Mucosa of descending colon (tissue), 3 donors: ENCODE results near the gene GFRA1. TPM values are rescaled to one million over a fixed set of nuclear protein-coding genes. Genes with fewer than 3 reads are reported as not detected.

ENCODE experiments used
- ATAC-seq: fragments of 200-7000 bp; cut with Tn5 transposase; one replicate; pipeline ENCODE4 v1.9.1; 2020; ENCODE audit warnings: mild to moderate bottlenecking, moderate library complexity
- DNase-seq, 3 donors: peaks; one replicate each; pipeline ENCODE4 v3.0.0-alpha.2; 2020
- H3K36me3 ChIP-seq: fragments of 200-600 bp; one replicate; pipeline ENCODE4 v1.8.0; 2021; ENCODE audit warnings: low read depth, mild to moderate bottlenecking
- H3K4me1 ChIP-seq: fragments of 200-600 bp; one replicate; pipeline ENCODE4 v1.8.0; 2021; ENCODE audit warnings: low read depth, mild to moderate bottlenecking
- H3K4me3 ChIP-seq: fragments of 200-600 bp; one replicate; pipeline ENCODE4 v1.8.0; 2021; ENCODE audit warnings: mild to moderate bottlenecking
- H3K9me3 ChIP-seq: fragments of 200-600 bp; one replicate; pipeline ENCODE4 v1.8.0; 2021; ENCODE audit warnings: mild to moderate bottlenecking
- intact Hi-C, 2 donors: fragments of 100-400 bp; cut with DNase I in 1 of 2; cut with micrococcal nuclease in 1 of 2; formaldehyde crosslinking; loops; one replicate each; pipeline versions ENCODE4 v1.11.0 to v1.11.1; 2022; cut with DNase I, micrococcal nuclease
- total RNA-seq, 3 donors: library from RNA; stranded (reverse); fragmentation: NEBNext Ultra II Directional in 2 of 3; extraction: Animal tissue kit (Norgen Biotek cat#: 25700) in 2 of 3; gene quantifications; one replicate each; pipeline versions ENCODE4 v1.2.1 to v1.2.4, GENCODE V29; 2021 to 2023
- TF ChIP-seq, protein P1 (sequence below): fragments of 200-600 bp; IDR thresholded peaks from one replicate; pipeline ENCODE4 v1.8.0; 2022; ENCODE audit warnings: antibody characterized with exemption, mild to moderate bottlenecking
- donor health status: DM: no; HTN: no; CAD: no; lungs with moderate emphysema.
- donor health status: DM: no; HTN: no; CAD: no.
- donor health status: DM: no; HTN: yes; CAD: no.

The GFRA1 gene
- total RNA-seq, 3 donors from 2014 or later: 2.2 to 32.2 (median 4.1) TPM

DNA sequence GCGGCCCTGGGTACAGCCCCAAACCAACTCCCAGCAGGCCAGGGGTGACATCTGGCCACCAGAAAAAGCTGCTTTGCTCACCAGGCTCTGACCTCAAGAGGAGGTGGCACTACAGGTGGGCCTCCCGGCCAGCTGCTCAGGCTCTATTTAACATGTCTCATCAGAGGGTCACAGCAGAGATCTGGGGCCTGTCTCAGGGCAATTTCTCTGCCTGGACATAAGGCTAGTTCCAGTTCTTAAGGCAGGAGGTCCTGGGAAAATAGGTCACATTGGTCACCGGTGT, 88.6 kb downstream of the GFRA1 start:
- no peak for DNase-seq
- intact Hi-C loops: no loop called here
- no peaks in the 10 kb centered on the region for H3K36me3 ChIP-seq
- TF ChIP-seq, protein P1, sequence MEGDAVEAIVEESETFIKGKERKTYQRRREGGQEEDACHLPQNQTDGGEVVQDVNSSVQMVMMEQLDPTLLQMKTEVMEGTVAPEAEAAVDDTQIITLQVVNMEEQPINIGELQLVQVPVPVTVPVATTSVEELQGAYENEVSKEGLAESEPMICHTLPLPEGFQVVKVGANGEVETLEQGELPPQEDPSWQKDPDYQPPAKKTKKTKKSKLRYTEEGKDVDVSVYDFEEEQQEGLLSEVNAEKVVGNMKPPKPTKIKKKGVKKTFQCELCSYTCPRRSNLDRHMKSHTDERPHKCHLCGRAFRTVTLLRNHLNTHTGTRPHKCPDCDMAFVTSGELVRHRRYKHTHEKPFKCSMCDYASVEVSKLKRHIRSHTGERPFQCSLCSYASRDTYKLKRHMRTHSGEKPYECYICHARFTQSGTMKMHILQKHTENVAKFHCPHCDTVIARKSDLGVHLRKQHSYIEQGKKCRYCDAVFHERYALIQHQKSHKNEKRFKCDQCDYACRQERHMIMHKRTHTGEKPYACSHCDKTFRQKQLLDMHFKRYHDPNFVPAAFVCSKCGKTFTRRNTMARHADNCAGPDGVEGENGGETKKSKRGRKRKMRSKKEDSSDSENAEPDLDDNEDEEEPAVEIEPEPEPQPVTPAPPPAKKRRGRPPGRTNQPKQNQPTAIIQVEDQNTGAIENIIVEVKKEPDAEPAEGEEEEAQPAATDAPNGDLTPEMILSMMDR: no peak
- no peak for ATAC-seq
- no peaks in the 10 kb centered on the region for H3K9me3 ChIP-seq
- no peak overlapping the region for H3K4me3 ChIP-seq
- no peaks in the 10 kb centered on the region for H3K4me1 ChIP-seq

DNA sequence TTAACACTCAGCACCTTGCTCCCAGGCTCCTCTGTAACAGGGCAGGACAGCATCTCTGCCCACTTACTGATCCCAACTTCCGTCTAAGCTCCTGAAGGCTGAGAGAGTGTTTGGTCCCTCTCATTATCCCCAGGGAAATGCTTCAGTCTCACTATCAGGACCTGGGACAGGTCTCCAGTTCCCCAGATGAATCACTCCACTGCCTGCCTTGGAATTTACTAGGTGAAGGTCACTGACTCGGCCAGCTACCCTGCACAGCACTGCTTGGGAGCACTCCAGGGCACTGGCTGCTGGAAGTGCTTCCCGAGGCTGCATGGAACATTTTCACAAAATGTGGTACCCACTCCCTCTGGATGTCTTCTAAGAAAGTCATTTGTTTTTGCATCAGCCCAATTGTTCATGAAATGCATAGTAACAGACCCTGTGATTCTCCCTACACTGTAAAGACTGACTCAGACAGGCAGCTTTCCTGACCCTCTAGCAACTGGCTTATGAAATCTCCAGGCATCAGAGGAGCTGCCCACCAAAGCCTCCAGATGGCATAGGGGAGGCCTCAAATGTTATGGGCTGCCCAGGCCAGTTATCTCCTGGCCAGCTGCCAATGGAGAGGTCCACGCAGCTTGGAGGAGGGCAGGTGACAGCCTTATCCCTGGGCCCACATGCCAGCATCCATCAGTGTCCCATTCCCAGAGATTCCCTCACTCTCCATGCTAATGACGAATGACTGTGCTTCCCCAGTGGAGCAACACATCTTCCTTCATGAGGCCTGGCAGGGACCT, 89.1 kb downstream of the GFRA1 start:
- Histone ChIP-seq H3K4me1 (no peaks in the 10 kb centered on the region), H3K36me3 (no peaks in the 10 kb centered on the region), H3K9me3 (no peaks in the 10 kb centered on the region), H3K4me3 (no peak overlapping the region)
- DNase-seq: no peak
- intact Hi-C loops: no loop called here
- ATAC-seq: no peak
- TF ChIP-seq, protein P1: no peak

DNA sequence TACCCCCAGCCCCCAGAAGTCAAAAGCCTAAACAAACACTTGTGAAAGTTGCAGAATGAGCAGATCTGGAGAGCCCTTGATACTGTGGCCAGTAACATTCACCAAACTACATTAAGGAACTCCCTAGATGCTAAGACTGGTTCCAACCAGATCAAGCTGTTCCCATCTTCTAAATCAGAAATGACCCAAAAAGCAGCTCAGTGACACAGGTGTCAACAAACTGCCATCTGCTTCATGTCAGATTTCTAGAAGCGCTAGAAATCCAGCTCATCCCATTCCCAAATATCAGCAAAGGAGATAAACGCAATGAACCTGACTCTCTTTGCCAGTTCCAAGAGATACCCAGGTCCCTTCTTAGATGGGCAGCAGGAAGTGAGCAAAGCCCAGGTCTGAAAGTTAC, 90.6 kb downstream of the GFRA1 start:
- intact Hi-C loops: no loop called here
- DNase-seq: no peak
- no peaks in the 10 kb centered on the region for H3K4me1 ChIP-seq
- no peaks in the 10 kb centered on the region for H3K36me3 ChIP-seq
- TF ChIP-seq, protein P1: no peak
- H3K9me3 ChIP-seq: no peaks in the 10 kb centered on the region
- H3K4me3 ChIP-seq: no peak overlapping the region
- ATAC-seq: no peak

DNA sequence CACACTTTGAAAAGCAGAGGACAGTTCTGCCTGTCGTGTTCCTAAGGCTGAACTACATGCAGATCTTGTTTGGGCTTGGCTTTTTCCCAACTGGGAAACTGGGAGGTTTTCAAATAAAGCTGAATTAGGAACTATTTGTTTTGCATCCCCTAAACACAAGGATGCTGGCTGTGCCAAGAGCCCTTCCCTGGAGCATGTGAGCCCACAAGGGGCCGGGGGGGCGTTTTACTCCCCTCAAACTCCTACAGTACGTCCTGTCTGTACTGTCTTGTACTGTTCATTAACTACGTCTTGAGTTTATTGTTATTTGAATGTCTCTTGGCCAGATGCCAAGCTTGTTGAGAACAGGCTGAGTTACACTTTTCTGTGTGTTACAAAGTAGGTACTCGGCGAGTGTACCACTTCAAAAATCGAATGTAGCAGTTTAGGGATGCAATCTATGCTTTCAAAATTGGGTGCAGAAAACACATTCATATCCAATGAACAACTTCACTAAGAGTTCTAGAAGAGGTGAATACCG, 94.9 kb downstream of the GFRA1 start:
- Histone ChIP-seq H3K4me1 (no peaks in the 10 kb centered on the region), H3K4me3 (no peak overlapping the region), H3K36me3 (no peaks in the 10 kb centered on the region), H3K9me3 (no peaks in the 10 kb centered on the region)
- ATAC-seq (no peak), DNase-seq (no peak)
- TF ChIP-seq, protein P1: no peak
- intact Hi-C loops: no loop called here

DNA sequence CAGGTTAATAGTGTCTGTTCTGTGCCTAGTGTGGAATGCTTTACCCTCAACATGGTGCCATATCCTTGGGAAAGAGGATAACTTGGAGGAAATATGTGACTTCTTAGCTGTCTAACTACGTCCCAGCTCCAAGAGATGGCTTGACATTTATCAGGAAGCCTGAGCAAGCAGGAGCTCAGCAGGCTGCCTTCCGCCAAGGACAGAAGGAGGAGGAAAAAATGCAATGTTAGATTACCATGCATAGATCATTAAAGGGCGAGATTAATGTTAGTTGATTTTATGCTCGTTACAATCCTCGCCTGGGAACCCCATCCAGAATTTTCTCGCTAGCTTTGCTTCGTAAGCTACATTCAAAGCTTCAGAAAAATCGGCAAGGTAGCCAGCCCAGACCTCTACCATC, 97.8 kb downstream of the GFRA1 start:
- TF ChIP-seq, protein P1: no peak
- intact Hi-C loops: no loop called here
- Histone ChIP-seq H3K4me3 (no peak overlapping the region), H3K36me3 (no peaks in the 10 kb centered on the region), H3K9me3 (no peaks in the 10 kb centered on the region), H3K4me1 (no peaks in the 10 kb centered on the region)
- DNase-seq (no peak), ATAC-seq (no peak)

DNA sequence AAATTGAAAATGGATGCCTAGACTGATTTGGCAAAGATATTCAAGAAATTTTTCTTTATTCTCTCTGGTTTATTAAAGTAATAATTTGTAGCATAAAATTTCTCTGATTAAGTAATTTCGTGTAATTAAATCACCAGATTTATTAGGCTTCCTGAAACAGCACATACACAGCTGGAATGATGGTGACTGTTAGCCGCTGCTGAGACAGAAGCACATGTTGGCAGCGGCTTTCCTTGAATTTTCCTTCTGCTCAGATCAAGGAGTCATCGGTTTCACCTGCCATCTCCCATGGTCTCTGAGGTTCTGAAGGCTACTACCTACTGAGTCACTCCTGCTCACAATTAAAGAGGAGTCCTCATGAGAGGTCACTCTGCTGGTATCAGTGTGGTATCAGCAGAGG, 101.5 kb downstream of the GFRA1 start:
- TF ChIP-seq, protein P1: no peak
- intact Hi-C loops: no loop called here

More for the DNA sequence above, 101.5 kb downstream of the GFRA1 start:
- no peaks in the 10 kb centered on the region for H3K9me3 ChIP-seq
- no peaks in the 10 kb centered on the region for H3K36me3 ChIP-seq
- H3K4me1 ChIP-seq: no peaks in the 10 kb centered on the region
- ATAC-seq: no peak
- no peak for DNase-seq
- no peak overlapping the region for H3K4me3 ChIP-seq
